GM12801 (cell line): Measurements from ENCODE around the gene ENOSF1.

Experiments used
- CTCF ChIP-seq: IDR thresholded peaks from one replicate; pipeline ENCODE4 v1.5.1; 2011; ENCODE audit warnings: control low read depth; ENCODE audit not compliant: insufficient read length; ENCODE audit errors: extremely low read depth

Gene ENOSF1

DNA sequence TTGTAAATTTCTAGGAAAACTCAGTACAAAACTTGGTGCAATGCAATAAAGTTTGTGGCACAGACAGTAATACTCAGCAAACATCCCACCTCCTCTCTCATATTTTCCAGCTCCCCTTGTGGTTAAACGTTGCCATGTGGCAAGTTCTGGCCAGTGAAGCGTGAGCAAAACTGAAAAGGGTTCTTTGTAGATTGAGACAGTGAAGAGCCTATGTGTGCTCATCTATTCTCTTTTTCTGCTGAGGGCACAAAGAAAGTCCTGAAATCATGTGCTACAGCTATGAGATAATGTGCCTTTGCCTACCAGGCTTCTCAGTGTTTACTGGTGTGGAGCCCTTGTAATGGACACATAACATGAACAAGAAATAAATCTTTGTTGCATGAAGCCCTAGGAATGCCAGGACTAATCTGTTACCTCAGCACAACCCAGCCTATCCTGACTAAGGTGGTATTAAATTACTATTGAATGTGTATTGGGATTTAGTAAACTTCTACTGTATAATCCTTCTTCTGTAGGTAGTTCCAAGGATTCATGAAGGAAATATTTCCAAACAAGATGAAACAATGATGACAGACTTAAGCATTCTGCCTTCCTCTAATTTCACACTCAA, 67.9 kb downstream of the ENOSF1 start:
- no peak for TF ChIP-seq CTCF

DNA sequence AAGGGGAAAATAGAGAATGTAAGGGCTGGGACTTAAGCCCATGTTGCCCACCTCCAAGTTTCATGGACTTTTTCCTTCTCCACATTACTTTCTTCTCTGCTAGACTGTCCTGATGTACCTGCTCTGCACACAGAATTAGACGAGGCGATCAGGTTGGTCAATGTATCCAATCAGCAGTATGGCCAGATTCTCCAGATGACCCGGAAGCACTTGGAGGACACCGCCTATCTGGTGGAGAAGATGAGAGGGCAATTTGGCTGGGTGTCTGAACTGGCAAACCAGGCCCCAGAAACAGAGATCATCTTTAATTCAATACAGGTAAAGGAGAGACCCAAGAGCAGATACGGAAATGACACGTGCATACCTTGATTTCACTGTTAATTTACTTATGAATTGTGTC, 71.2 kb downstream of the ENOSF1 start:
- no peak for TF ChIP-seq CTCF

DNA sequence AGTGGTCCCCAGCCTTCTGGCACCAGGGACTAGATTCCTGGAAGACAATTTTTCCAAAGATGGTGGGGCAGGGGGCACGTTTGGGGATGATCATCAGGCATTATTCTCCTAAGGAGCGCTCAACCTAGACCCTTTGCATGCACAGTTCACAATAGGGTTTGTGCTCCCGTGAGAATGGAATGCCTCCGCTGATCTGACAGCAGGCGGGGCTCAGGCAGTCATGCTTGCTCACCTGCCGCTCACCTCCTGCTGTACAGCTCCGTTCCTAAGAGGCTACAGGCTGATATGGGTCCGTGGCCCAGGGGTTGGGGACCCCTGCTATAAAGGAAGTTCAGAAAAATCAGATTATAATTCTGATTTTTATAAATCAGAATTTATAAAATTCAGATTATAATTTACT, 77.3 kb downstream of the ENOSF1 start:
- no peak for TF ChIP-seq CTCF

GRCh38 chr18:634551-635045, 77.8 kb downstream of the ENOSF1 start:
- TF ChIP-seq CTCF, result no peak

- TF ChIP-seq CTCF, result no peak
Measured at GRCh38 chr18:631560-631959, 80.9 kb downstream of the ENOSF1 start.

DNA sequence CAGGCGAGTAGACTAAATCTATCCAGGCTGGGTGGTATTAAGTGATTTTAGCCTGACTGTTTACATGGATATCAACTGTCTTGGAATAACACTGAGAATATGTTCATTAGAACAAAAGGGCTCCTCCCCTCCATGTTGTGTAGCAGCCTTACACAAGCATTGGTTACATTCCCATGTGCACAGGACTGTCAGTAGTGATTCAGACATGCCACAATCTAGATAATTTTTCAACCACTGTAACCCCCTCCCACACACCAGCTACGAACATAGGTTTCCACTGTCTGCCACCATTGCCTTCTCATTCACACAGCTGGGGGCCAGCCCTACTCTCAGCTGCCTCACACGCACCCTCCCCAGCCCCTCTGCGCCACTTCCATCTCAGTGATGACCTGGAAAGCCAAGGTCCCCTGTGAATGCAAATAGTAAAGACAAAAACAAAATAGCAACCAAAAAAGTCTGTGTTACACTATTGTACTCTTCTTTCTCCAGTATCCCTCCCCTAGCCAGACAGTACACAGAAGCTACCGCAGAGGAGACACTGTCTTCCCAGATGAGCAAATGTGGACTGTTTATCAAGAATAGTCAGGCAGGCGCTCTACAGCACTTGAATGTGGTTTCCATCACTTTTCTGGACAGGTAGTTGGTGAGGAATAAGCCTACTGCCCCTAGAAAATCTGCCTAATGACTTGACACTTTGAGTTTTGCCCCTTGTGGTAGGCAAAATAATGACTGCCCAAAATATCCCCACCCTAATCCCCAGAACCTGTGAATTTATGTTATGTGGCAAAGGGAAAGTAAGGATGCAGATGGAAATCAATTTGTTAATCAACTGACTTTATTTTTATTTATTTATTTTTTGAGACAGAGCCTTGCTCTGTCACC, 82.9 kb downstream of the ENOSF1 start:
- no peak for TF ChIP-seq CTCF

- TF ChIP-seq CTCF, result no peak
Measured at GRCh38 chr18:627231-627630, 85.2 kb downstream of the ENOSF1 start.
